ENCODE results near the gene CEPT1. TPM values are rescaled to one million over a fixed set of nuclear protein-coding genes. Genes with fewer than 3 reads are reported as not detected.
A peak's percentile ranks its signal among the peaks of the same experiment; 100 is the strongest.

CEPT1 gene
- polyA plus RNA-seq, 1 of the 3 experiments (the other 2 are of a cell fraction) = 11.6 TPM

GRCh38 chr1:111234258-111234657 is 94.2 kb downstream of the CEPT1 start:
- CTCF ChIA-PET = no interaction called here
- H3K4me2 ChIP-seq = peak overlapping the region; percentile 8; the same call in 1 of the 2 replicates
- TF ChIP-seq TAF1 (IDR thresholded peaks at IDR 0.05; ENCODE audit: borderline replicate concordance, low read depth, low read length) (no peak), SMC3 (IDR thresholded peaks at IDR 0.05; ENCODE audit: low read depth, low read length) (no peak), EP300 (IDR thresholded peaks at IDR 0.05; ENCODE audit: borderline replicate concordance in 1 of 2, low read depth in 1 of 2, low read length in 1 of 2) (peak in 1 of 2 experiments; percentile 55; a peak in 1 of 4 replicates), ZBTB33 (IDR thresholded peaks at IDR 0.05; ENCODE audit: borderline replicate concordance, low read depth) (no peak), GATA2 (CRISPR knock-in tag; IDR thresholded peaks at IDR 0.05) (no peak), POLR2AphosphoS5 (IDR thresholded peaks at IDR 0.05; ENCODE audit: low read depth, low read length) (no peak), RFX5 (IDR thresholded peaks at IDR 0.05; ENCODE audit: low read length) (no peak), IRF3 (IDR thresholded peaks at IDR 0.05; ENCODE audit: low read depth, low read length) (no peak), USF1 (IDR thresholded peaks at IDR 0.05; ENCODE audit: borderline replicate concordance, low read depth) (no peak), ELF1 (IDR thresholded peaks at IDR 0.05) (no peak), PBX3 (IDR thresholded peaks at IDR 0.05) (peak; percentile 28; the same call in 1 of the 2 replicates), EZH2phosphoT487 (IDR thresholded peaks at IDR 0.05; ENCODE audit: borderline replicate concordance, low read depth) (no peak), MXI1 (IDR thresholded peaks at IDR 0.05; ENCODE audit: low read depth, low read length) (no peak), TCF12 (IDR thresholded peaks at IDR 0.05) (peak; percentile 63), FOXJ3 (CRISPR knock-in tag; IDR thresholded peaks at IDR 0.05) (no peak), USF2 (IDR thresholded peaks at IDR 0.05; ENCODE audit: borderline replicate concordance, low read depth, low read length) (no peak), YY1 (IDR thresholded peaks at IDR 0.05; ENCODE audit: low read depth) (no peak), CTCF (IDR thresholded peaks at IDR 0.05) (no peak), NFIC (IDR thresholded peaks at IDR 0.05; ENCODE audit: borderline replicate concordance) (peak; percentile 80), RCOR1 (IDR thresholded peaks at IDR 0.05; ENCODE audit: low read length) (no peak), TEAD4 (IDR thresholded peaks at IDR 0.05; ENCODE audit: borderline replicate concordance, insufficient read depth) (peak; percentile 42; the same call in 1 of the 2 replicates), GABPA (IDR thresholded peaks at IDR 0.05; ENCODE audit: low read depth) (no peak), FOSL2 (IDR thresholded peaks at IDR 0.05; ENCODE audit: borderline replicate concordance, low read depth) (peak; percentile 82), SIN3A (IDR thresholded peaks at IDR 0.05; ENCODE audit: borderline replicate concordance, low read depth, low read length) (no peak), CHD2 (IDR thresholded peaks at IDR 0.05; ENCODE audit: low read length, partially characterized antibody) (no peak), RAD21 (IDR thresholded peaks at IDR 0.05; ENCODE audit: low read length) (no peak), JUND (IDR thresholded peaks at IDR 0.05) (peak; percentile 74)
- TF ChIP-seq, protein P1, sequence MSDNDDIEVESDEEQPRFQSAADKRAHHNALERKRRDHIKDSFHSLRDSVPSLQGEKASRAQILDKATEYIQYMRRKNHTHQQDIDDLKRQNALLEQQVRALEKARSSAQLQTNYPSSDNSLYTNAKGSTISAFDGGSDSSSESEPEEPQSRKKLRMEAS (IDR thresholded peaks at IDR 0.05; ENCODE audit: low read depth) = no peak

More at GRCh38 chr1:111234258-111234657, 94.2 kb downstream of the CEPT1 start:
- H3K9me3 ChIP-seq = no peaks in the 10 kb centered on the region
- DNase-seq = no peak
- H3K4me1 ChIP-seq (ENCODE audit: control insufficient read depth in 1 of 2, insufficient read depth in 2 of 2, low read depth in 1 of 2, low read length in 1 of 2) = peaks cover 0 to 22% of the 10 kb centered on the region in 2 experiments; a peak in 2 of 4 replicates
- H3F3A ChIP-seq (replicated peaks; ENCODE audit: insufficient read depth) = peaks cover 8% of the 10 kb centered on the region
- H3K9me2 ChIP-seq = no peaks in the 10 kb centered on the region
- 32% methylated on average over 4 of the region's 4 CpGs for WGBS (ENCODE audit: low lambda C conversion rate)
- no peaks in the 10 kb centered on the region for H3K79me2 ChIP-seq (ENCODE audit: insufficient read depth)
- peak overlapping the region in 1 of 2 experiments; percentile 68; a peak in 2 of 4 replicates for H3K27ac ChIP-seq (ENCODE audit: low read depth in 2 of 2, low read length in 1 of 2)
- no peak overlapping the region for H3K4me3 ChIP-seq (ENCODE audit: low read depth in 2 of 2, low read length in 1 of 2)
- peak overlapping the region; percentile 40 for H3K9ac ChIP-seq
- H3K36me3 ChIP-seq (replicated peaks in 1 of 2; ENCODE audit: control insufficient read depth in 1 of 2, insufficient read depth in 2 of 2, low read length in 1 of 2) = no peaks in the 10 kb centered on the region
- H4K20me1 ChIP-seq (ENCODE audit: insufficient read depth) = no peaks in the 10 kb centered on the region
- H3K27me3 ChIP-seq (ENCODE audit: insufficient read depth) = no peaks in the 10 kb centered on the region
- peak overlapping the region; percentile 52 for H2AFZ ChIP-seq (ENCODE audit: low read depth)
- POLR2A ChIA-PET = no interaction called here
